Measurements from ENCODE around the gene EIF4G3.

GRCh38 chr1:21154717-21155116 lies 22.0 kb downstream of the EIF4G3 start:
- TF ChIP-seq POLR2AphosphoS5 (IDR thresholded peaks at IDR 0.05), result no peak
- TF ChIP-seq, protein P1, sequence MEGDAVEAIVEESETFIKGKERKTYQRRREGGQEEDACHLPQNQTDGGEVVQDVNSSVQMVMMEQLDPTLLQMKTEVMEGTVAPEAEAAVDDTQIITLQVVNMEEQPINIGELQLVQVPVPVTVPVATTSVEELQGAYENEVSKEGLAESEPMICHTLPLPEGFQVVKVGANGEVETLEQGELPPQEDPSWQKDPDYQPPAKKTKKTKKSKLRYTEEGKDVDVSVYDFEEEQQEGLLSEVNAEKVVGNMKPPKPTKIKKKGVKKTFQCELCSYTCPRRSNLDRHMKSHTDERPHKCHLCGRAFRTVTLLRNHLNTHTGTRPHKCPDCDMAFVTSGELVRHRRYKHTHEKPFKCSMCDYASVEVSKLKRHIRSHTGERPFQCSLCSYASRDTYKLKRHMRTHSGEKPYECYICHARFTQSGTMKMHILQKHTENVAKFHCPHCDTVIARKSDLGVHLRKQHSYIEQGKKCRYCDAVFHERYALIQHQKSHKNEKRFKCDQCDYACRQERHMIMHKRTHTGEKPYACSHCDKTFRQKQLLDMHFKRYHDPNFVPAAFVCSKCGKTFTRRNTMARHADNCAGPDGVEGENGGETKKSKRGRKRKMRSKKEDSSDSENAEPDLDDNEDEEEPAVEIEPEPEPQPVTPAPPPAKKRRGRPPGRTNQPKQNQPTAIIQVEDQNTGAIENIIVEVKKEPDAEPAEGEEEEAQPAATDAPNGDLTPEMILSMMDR (IDR thresholded peaks at IDR 0.05 in 8 of 11, conservative IDR thresholded peaks at IDR 0.05 in 3 of 11), result no peak

Measured in spleen (tissue), 7 donors.